ENCODE results near the gene CNTF. TPM values are rescaled to one million over a fixed set of nuclear protein-coding genes. Genes with fewer than 3 reads are reported as not detected.
"Not testable (repeated sequence)": the region's sequence is repeated elsewhere in the genome, so short reads cannot be mapped to it uniquely, and the experiment has no call there.

The CNTF gene, protein sequence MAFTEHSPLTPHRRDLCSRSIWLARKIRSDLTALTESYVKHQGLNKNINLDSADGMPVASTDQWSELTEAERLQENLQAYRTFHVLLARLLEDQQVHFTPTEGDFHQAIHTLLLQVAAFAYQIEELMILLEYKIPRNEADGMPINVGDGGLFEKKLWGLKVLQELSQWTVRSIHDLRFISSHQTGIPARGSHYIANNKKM
- total RNA-seq = 1.6 TPM

DNA sequence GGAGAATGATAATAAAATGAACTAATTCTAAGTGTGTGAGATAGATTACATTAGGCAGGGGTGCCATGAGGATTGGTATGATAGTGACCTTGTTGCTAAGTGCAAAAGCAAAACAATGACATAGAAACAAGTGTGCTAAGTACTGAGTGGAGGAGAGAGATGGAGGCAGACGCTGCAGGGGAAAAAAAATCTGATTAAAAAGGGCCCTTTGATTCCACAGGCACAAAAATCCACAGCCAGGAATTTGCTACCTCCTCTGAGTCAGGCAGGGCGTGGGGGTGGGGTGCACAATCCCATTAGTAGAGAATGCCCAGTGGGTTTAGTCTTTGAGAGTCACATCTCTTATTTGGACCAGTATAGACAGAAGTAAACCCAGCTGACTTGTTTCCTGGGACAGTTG lies at the start of gene CNTF:
Gene CNTF, plus strand, starts transcription at position 322 of the 400 bp plus-strand sequence. CDS start 88 bp downstream, outside the sequence.
- Histone ChIP-seq H3K9ac (ENCODE audit: low read depth in 1 of 3, low read length in 3 of 3) (no peak within 1 kb of the TSS), H3K9me3 (ENCODE audit: control insufficient read depth in 3 of 3, low read length in 3 of 3) (no peaks in the 10 kb centered on the region), H3K4me1 (ENCODE audit: control insufficient read depth in 3 of 3, insufficient read depth in 3 of 3, low read length in 3 of 3) (peaks cover under 1 to 16% (median 5%) of the 10 kb centered on the region in 3 donors), H3K27ac (ENCODE audit: low read depth, low read length) (no peak within 1 kb of the TSS), H3K4me3 (ENCODE audit: low read length in 3 of 3) (no peak within 1 kb of the TSS), H3K36me3 (ENCODE audit: control insufficient read depth in 3 of 3, insufficient read depth in 3 of 3, low read length in 3 of 3) (peaks cover 17 to 35% (median 28%) of the 10 kb centered on the region in 3 donors), H3K27me3 (ENCODE audit: control insufficient read depth in 3 of 3, insufficient read depth in 3 of 3, low read length in 3 of 3) (no peaks in the 10 kb centered on the region)

DNA sequence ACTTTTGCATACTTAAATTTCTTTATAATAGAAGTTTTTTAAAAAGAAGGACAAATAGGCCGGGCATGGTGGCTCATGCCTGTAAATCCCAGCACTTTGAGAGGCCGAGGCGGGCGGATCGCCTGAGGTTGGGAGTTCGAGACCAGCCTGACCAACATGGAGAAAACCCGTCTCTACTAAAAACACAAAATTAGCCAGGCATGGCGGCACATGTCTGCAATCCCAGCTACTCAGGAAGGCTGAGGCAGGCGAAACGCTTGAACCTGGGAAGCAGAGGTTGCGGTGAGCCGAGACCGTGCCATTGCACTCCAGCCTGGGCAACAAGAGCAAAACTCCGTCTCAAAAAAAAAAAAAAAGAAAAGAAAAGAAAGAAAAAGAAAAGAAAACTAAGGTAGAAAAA lies 49.6 kb upstream of the CNTF start:
- not testable (repeated sequence) for H3K9ac ChIP-seq (ENCODE audit: low read depth in 1 of 3, low read length in 3 of 3); H3K9me3 ChIP-seq (ENCODE audit: control insufficient read depth in 3 of 3, low read length in 3 of 3); H3K4me3 ChIP-seq (ENCODE audit: low read length in 3 of 3); H3K27me3 ChIP-seq (ENCODE audit: control insufficient read depth in 3 of 3, insufficient read depth in 3 of 3, low read length in 3 of 3)
- Histone ChIP-seq H3K36me3 (ENCODE audit: control insufficient read depth in 3 of 3, insufficient read depth in 3 of 3, low read length in 3 of 3) (peaks cover 8 to 10% (median 10%) of the 10 kb centered on the region in 3 donors), H3K27ac (ENCODE audit: low read depth, low read length) (peak overlapping the region; percentile 100), H3K4me1 (ENCODE audit: control insufficient read depth in 3 of 3, insufficient read depth in 3 of 3, low read length in 3 of 3) (peaks cover 28 to 33% (median 32%) of the 10 kb centered on the region in 3 donors)

GRCh38 chr11:58573451-58574104 lies 48.9 kb upstream of the CNTF start:
- Histone ChIP-seq H3K9ac (ENCODE audit: low read depth in 1 of 3, low read length in 3 of 3) (peak overlapping the region in 1 of 3 donors; percentile 34), H3K9me3 (ENCODE audit: control insufficient read depth in 3 of 3, low read length in 3 of 3) (no peaks in the 10 kb centered on the region), H3K4me1 (ENCODE audit: control insufficient read depth in 3 of 3, insufficient read depth in 3 of 3, low read length in 3 of 3) (peaks cover 28 to 33% (median 32%) of the 10 kb centered on the region in 3 donors), H3K27me3 (ENCODE audit: control insufficient read depth in 3 of 3, insufficient read depth in 3 of 3, low read length in 3 of 3) (no peaks in the 10 kb centered on the region), H3K27ac (ENCODE audit: low read depth, low read length) (peak overlapping the region; percentile 100), H3K4me3 (ENCODE audit: low read length in 3 of 3) (peak overlapping the region in 1 of 3 donors; percentile 44), H3K36me3 (ENCODE audit: control insufficient read depth in 3 of 3, insufficient read depth in 3 of 3, low read length in 3 of 3) (peaks cover 7 to 13% (median 10%) of the 10 kb centered on the region in 3 donors)

DNA sequence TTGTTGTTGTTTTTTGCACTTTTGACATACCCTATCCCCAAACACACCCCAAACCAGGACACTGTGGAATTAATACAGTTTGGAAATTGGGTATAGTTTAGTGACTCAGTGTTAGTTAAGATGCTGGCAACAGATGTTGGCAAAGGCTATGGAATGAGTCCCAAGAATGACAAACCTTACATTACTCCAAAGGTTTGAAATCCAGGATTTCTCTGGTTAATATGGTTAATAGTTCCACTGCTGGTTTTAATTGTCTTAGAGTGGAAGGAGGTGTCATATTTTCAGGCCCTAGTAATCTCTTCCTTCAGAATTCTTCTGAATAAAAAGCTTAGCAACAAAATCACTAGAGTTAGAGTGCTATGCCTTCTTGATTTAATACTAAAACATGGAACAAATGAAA lies 47.6 kb upstream of the CNTF start:
- no peaks in the 10 kb centered on the region for H3K27me3 ChIP-seq (ENCODE audit: control insufficient read depth in 3 of 3, insufficient read depth in 3 of 3, low read length in 3 of 3)
- peak overlapping the region in 2 of 3 donors; percentile 22 to 23 for H3K9ac ChIP-seq (ENCODE audit: low read depth in 1 of 3, low read length in 3 of 3)
- peak overlapping the region; percentile 100 for H3K27ac ChIP-seq (ENCODE audit: low read depth, low read length)
- no peaks in the 10 kb centered on the region for H3K9me3 ChIP-seq (ENCODE audit: control insufficient read depth in 3 of 3, low read length in 3 of 3)
- H3K4me3 ChIP-seq (ENCODE audit: low read length in 3 of 3) = peak overlapping the region in 1 of 3 donors; percentile 16
- H3K4me1 ChIP-seq (ENCODE audit: control insufficient read depth in 3 of 3, insufficient read depth in 3 of 3, low read length in 3 of 3) = peaks cover 28 to 36% (median 32%) of the 10 kb centered on the region in 3 donors
- peaks cover 0 to 5% (median 1%) of the 10 kb centered on the region in 3 donors for H3K36me3 ChIP-seq (ENCODE audit: control insufficient read depth in 3 of 3, insufficient read depth in 3 of 3, low read length in 3 of 3)

DNA sequence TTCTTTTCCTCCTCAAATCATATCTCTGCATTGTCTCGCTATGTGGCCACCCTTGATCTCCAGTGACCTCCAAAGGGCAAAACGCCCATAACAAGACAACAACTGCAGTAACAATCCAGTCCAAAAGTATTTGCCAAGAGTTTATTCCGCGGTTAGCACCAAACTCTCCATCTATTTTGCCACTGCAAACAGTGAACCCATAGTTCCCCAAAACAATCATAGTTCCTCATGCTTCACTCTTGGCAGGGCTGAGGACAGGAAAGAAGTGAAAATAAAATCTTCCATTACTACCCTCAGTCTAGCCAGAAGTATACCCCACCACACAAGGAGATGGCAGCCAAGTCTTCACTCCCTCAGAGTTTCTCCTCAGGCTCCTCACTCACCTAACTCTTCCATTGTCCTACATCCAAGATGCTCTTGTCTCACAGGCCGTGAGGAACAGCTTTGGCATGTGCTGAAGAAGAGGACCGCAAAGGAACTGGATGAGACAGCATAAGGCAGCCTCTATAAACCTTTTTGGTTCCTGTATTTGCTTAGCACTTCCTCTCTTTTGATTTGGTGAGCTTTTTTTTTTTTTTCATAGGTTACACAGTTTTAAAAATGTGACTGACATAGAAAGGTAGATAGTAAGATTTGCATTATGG lies 47.0 kb upstream of the CNTF start, which contains the start of gene LPXN:
Gene LPXN, minus strand, starts transcription at position 480 of the 644 bp plus-strand sequence. Its CDS starts 84 bp downstream, at position 396.
- Histone ChIP-seq H3K36me3 (ENCODE audit: control insufficient read depth in 3 of 3, insufficient read depth in 3 of 3, low read length in 3 of 3) (peaks cover 0 to 5% (median 0%) of the 10 kb centered on the region in 3 donors), H3K4me3 (ENCODE audit: low read length in 3 of 3) (peak within 1 kb of the TSS in 2 of 3 donors; percentile 0 to 16), H3K9me3 (ENCODE audit: control insufficient read depth in 3 of 3, low read length in 3 of 3) (no peaks in the 10 kb centered on the region), H3K27ac (ENCODE audit: low read depth, low read length) (peak within 1 kb of the TSS; percentile 100), H3K9ac (ENCODE audit: low read depth in 1 of 3, low read length in 3 of 3) (peak within 1 kb of the TSS; percentile 22 to 48 (median 33)), H3K4me1 (ENCODE audit: control insufficient read depth in 3 of 3, insufficient read depth in 3 of 3, low read length in 3 of 3) (peaks cover 28 to 39% (median 34%) of the 10 kb centered on the region in 3 donors), H3K27me3 (ENCODE audit: control insufficient read depth in 3 of 3, insufficient read depth in 3 of 3, low read length in 3 of 3) (no peaks in the 10 kb centered on the region)

DNA sequence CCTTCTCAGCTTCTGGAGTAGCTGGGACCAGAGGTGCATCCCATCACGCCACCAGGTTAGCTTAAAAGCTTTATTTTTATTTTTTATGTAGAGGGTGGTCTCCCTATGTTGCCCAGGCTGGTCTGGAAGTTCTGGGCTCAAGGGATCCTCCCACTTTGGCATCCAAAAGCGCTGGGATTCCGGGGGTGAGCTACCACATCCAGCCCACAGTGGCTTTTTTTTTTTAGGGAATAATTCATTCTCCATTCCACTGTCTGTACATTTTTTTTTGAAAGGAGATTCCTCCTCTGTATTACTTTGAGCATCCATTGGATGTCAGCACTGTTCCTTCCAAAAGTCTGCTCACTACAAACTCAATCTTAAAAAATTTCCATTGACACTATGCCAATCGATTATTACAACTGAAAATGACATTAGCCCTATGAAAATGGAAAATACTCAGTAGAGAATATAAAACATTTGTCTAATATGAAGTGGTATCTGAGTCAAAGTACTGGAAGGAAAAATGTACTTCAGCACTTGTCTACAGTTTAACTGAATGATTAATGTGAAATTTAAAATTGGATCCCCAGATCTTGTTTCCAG lies 45.5 kb upstream of the CNTF start:
- Histone ChIP-seq H3K27ac (ENCODE audit: low read depth, low read length) (peak overlapping the region; percentile 100), H3K9me3 (ENCODE audit: control insufficient read depth in 3 of 3, low read length in 3 of 3) (no peaks in the 10 kb centered on the region), H3K9ac (ENCODE audit: low read depth in 1 of 3, low read length in 3 of 3) (peak overlapping the region; percentile 99 to 100 (median 100)), H3K4me1 (ENCODE audit: control insufficient read depth in 3 of 3, insufficient read depth in 3 of 3, low read length in 3 of 3) (peaks cover 37 to 47% (median 46%) of the 10 kb centered on the region in 3 donors), H3K4me3 (ENCODE audit: low read length in 3 of 3) (peak overlapping the region; percentile 73 to 98 (median 97)), H3K36me3 (ENCODE audit: control insufficient read depth in 3 of 3, insufficient read depth in 3 of 3, low read length in 3 of 3) (peaks cover 0 to 5% (median 0%) of the 10 kb centered on the region in 3 donors), H3K27me3 (ENCODE audit: control insufficient read depth in 3 of 3, insufficient read depth in 3 of 3, low read length in 3 of 3) (no peaks in the 10 kb centered on the region)

DNA sequence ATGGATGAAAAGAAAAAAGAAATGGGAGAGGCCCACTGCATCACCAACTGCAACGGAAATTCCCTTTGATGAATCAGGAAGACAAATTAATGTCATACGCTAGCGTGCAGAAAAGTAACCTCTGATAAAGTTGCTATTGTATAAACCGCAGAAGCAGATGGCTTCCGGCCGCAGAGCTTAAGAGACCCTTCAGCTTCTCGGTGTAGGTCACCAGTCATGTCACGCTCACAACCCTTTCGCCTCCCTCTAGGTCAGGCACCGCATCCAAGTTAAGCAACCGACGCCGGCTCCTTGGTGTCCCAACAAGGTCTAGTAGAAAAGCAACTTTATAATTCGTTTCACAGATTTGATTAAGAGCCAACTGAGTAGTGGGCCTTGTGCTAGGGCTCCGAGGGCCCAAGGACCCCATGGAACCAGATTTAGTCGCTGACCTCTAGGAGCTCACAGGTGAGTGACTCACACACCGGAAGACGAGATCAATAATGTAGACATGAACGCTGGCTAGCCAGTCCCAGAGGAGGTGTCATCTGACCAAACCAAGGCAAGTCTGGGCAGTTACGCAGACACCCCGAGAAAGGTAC lies 44.8 kb upstream of the CNTF start:
- peaks cover 37 to 49% (median 47%) of the 10 kb centered on the region in 3 donors for H3K4me1 ChIP-seq (ENCODE audit: control insufficient read depth in 3 of 3, insufficient read depth in 3 of 3, low read length in 3 of 3)
- peak overlapping the region; percentile 99 to 100 (median 100) for H3K9ac ChIP-seq (ENCODE audit: low read depth in 1 of 3, low read length in 3 of 3)
- H3K4me3 ChIP-seq (ENCODE audit: low read length in 3 of 3) = peak overlapping the region; percentile 73 to 98 (median 97)
- peak overlapping the region; percentile 100 for H3K27ac ChIP-seq (ENCODE audit: low read depth, low read length)
- H3K9me3 ChIP-seq (ENCODE audit: control insufficient read depth in 3 of 3, low read length in 3 of 3) = no peaks in the 10 kb centered on the region
- no peaks in the 10 kb centered on the region for H3K27me3 ChIP-seq (ENCODE audit: control insufficient read depth in 3 of 3, insufficient read depth in 3 of 3, low read length in 3 of 3)
- peaks cover 0 to 5% (median 0%) of the 10 kb centered on the region in 3 donors for H3K36me3 ChIP-seq (ENCODE audit: control insufficient read depth in 3 of 3, insufficient read depth in 3 of 3, low read length in 3 of 3)

- Histone ChIP-seq H3K4me3 (ENCODE audit: low read length in 3 of 3) (peak overlapping the region; percentile 73 to 98 (median 97)), H3K36me3 (ENCODE audit: control insufficient read depth in 3 of 3, insufficient read depth in 3 of 3, low read length in 3 of 3) (peaks cover 0 to 5% (median 0%) of the 10 kb centered on the region in 3 donors), H3K27ac (ENCODE audit: low read depth, low read length) (peak overlapping the region; percentile 100), H3K4me1 (ENCODE audit: control insufficient read depth in 3 of 3, insufficient read depth in 3 of 3, low read length in 3 of 3) (peaks cover 37 to 52% (median 50%) of the 10 kb centered on the region in 3 donors), H3K9ac (ENCODE audit: low read depth in 1 of 3, low read length in 3 of 3) (peak overlapping the region; percentile 99 to 100 (median 100)), H3K9me3 (ENCODE audit: control insufficient read depth in 3 of 3, low read length in 3 of 3) (no peaks in the 10 kb centered on the region), H3K27me3 (ENCODE audit: control insufficient read depth in 3 of 3, insufficient read depth in 3 of 3, low read length in 3 of 3) (no peaks in the 10 kb centered on the region)
Measured at GRCh38 chr11:58578136-58578634, 44.3 kb upstream of the CNTF start.

DNA sequence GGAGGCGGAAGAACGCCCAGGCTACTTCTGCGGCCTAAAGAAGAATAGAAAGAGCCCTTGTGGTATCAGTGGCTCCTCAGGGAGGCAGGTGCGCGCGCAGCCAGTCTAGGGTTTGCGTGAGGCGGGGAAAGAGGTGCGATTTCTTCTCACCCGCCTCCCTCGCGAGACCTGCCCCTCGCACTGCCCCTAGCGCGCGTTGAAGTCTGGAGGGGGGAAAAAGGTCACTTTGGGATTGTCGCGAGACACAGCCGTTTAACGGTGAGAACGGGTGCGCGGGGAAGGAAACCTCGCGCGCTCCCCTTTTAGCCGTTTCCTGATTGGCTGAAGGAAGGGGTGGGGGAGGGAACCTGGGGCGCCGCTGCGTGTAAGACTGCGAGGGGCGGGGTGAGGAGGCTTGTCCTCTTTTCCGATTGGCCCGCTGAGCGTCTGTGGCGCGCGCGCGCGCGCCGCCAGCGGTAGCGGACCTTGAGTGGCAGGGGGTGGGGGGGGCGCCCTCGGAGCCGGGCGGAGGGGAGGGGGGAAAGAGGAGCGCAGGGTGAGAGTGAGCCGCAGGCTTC lies 43.8 kb upstream of the CNTF start, which contains the start of gene ZFP91:
Gene ZFP91, plus strand, starts transcription at position 429 of the 557 bp plus-strand sequence. CDS start 219 bp downstream, outside the sequence.
- H3K9ac ChIP-seq (ENCODE audit: low read depth in 1 of 3, low read length in 3 of 3) = peak within 1 kb of the TSS; percentile 99 to 100 (median 100)
- no peaks in the 10 kb centered on the region for H3K9me3 ChIP-seq (ENCODE audit: control insufficient read depth in 3 of 3, low read length in 3 of 3)
- H3K27ac ChIP-seq (ENCODE audit: low read depth, low read length) = peak within 1 kb of the TSS; percentile 100
- H3K36me3 ChIP-seq (ENCODE audit: control insufficient read depth in 3 of 3, insufficient read depth in 3 of 3, low read length in 3 of 3) = peaks cover 0 to 5% (median 0%) of the 10 kb centered on the region in 3 donors
- H3K4me3 ChIP-seq (ENCODE audit: low read length in 3 of 3) = peak within 1 kb of the TSS; percentile 92 to 98 (median 97)
- H3K4me1 ChIP-seq (ENCODE audit: control insufficient read depth in 3 of 3, insufficient read depth in 3 of 3, low read length in 3 of 3) = peaks cover 34 to 49% (median 48%) of the 10 kb centered on the region in 3 donors
- no peaks in the 10 kb centered on the region for H3K27me3 ChIP-seq (ENCODE audit: control insufficient read depth in 3 of 3, insufficient read depth in 3 of 3, low read length in 3 of 3)

Measured in skeletal muscle tissue (tissue), 4 donors.